ENCODE results near the gene ITGBL1.

Gene ITGBL1

GRCh38 chr13:101451641-101452040, 834 bp upstream of the ITGBL1 start:
- no peak for DNase-seq

- no peak for DNase-seq
These were observed 1.3 kb downstream of the ITGBL1 start for GRCh38 chr13:101453784-101454201.

GRCh38 chr13:101454767-101455166, 2.3 kb downstream of the ITGBL1 start:
- DNase-seq = no peak

GRCh38 chr13:101455863-101456262, 3.4 kb downstream of the ITGBL1 start:
- no peak for DNase-seq

- no peak for DNase-seq
These were observed 4.7 kb downstream of the ITGBL1 start for GRCh38 chr13:101457176-101457575.

GRCh38 chr13:101465877-101466276, 13.4 kb downstream of the ITGBL1 start:
- DNase-seq = no peak

- DNase-seq = no peak
These were observed 14.9 kb downstream of the ITGBL1 start for GRCh38 chr13:101467415-101467814.

- DNase-seq = no peak
These were observed 21.0 kb downstream of the ITGBL1 start for GRCh38 chr13:101473458-101473857.

GRCh38 chr13:101474419-101474957, 22.0 kb downstream of the ITGBL1 start:
- DNase-seq = no peak

- no peak for DNase-seq
These were observed 23.1 kb downstream of the ITGBL1 start for GRCh38 chr13:101475536-101475935.

- no peak for DNase-seq
These were observed 28.9 kb downstream of the ITGBL1 start for GRCh38 chr13:101481421-101481820.

GRCh38 chr13:101486708-101487437, 34.4 kb downstream of the ITGBL1 start:
- DNase-seq = no peak

- DNase-seq = no peak
These were observed 35.0 kb downstream of the ITGBL1 start for GRCh38 chr13:101487438-101487830.

- no peak for DNase-seq
These were observed 36.3 kb downstream of the ITGBL1 start for GRCh38 chr13:101488734-101489133.

- no peak for DNase-seq
These were observed 37.3 kb downstream of the ITGBL1 start for GRCh38 chr13:101489643-101490405.

- no peak for DNase-seq
These were observed 38.0 kb downstream of the ITGBL1 start for GRCh38 chr13:101490406-101491015.

GRCh38 chr13:101492251-101492910, 39.9 kb downstream of the ITGBL1 start:
- no peak for DNase-seq

- no peak for DNase-seq
These were observed 41.1 kb downstream of the ITGBL1 start for GRCh38 chr13:101493541-101493940.

GRCh38 chr13:101499406-101499805, 46.9 kb downstream of the ITGBL1 start:
- DNase-seq = no peak

- DNase-seq = no peak
These were observed 50.1 kb downstream of the ITGBL1 start for GRCh38 chr13:101502618-101503017.

GRCh38 chr13:101511161-101511560, 58.7 kb downstream of the ITGBL1 start:
- DNase-seq = no peak

GRCh38 chr13:101511766-101512165, 59.3 kb downstream of the ITGBL1 start:
- DNase-seq = no peak

- no peak for DNase-seq
These were observed 60.2 kb downstream of the ITGBL1 start for GRCh38 chr13:101512650-101513049.
